Activated CD4-positive, alpha-beta memory T cell treated with anti-CD3 and anti-CD28 coated beads for 36 hours (primary cell): ENCODE measurements around the gene SELENOF. TPM values are rescaled to one million over a fixed set of nuclear protein-coding genes. Genes with fewer than 3 reads are reported as not detected.
A peak's percentile ranks its signal among the peaks of the same experiment; 100 is the strongest.

ENCODE experiments used
- CTCF ChIA-PET: fragments of 350-600 bp; sonication (Branson Sonifier 250); formaldehyde crosslinking; loops from one replicate; lab custom pipeline; 2021; ENCODE audit warnings: antibody characterized with exemption, inconsistent platforms; lab: Charles Lee
- POLR2A ChIA-PET: fragments of 350-600 bp; sonication (Branson Sonifier 250); formaldehyde crosslinking; loops from one replicate; lab custom pipeline; 2021; ENCODE audit warnings: antibody characterized with exemption; lab: Charles Lee
- DNase-seq: peaks from one replicate; pipeline ENCODE4 v3.0.0-alpha.2; 2020
- H3K27ac Mint-ChIP-seq: one replicate; pipeline ENCODE4 v1.8.0; 2021; ENCODE audit warnings: mixed read lengths
- H3K27me3 Mint-ChIP-seq: one replicate; pipeline ENCODE4 v1.8.0; 2021; ENCODE audit warnings: mixed read lengths
- H3K36me3 Mint-ChIP-seq: one replicate; pipeline ENCODE4 v1.8.0; 2021; ENCODE audit warnings: mixed read lengths
- H3K4me1 Mint-ChIP-seq: one replicate; pipeline ENCODE4 v1.8.0; 2021; ENCODE audit warnings: low read depth, mixed read lengths
- H3K4me3 Mint-ChIP-seq: one replicate; pipeline ENCODE4 v1.8.0; 2021; ENCODE audit warnings: mild to moderate bottlenecking, mixed read lengths
- H3K9me3 Mint-ChIP-seq: one replicate; pipeline ENCODE4 v1.8.0; 2021; ENCODE audit warnings: mixed read lengths
- intact Hi-C: fragments of 100-400 bp; cut with micrococcal nuclease; formaldehyde crosslinking; loops from one replicate; pipeline ENCODE4 v1.15.1; 2023
- total RNA-seq, 2 experiments: library from RNA; stranded (reverse); gene quantifications; one replicate each; pipeline ENCODE4 v1.2.3, GENCODE V29; 2021

The SELENOF gene
- total RNA-seq, 2 experiments from 2014 or later = 127 to 139 TPM

GRCh38 chr1:86852782-86853408 lies 61.0 kb downstream of the SELENOF start:
- H3K36me3 Mint-ChIP-seq = no peaks in the 10 kb centered on the region
- H3K9me3 Mint-ChIP-seq = no peaks in the 10 kb centered on the region
- H3K4me3 Mint-ChIP-seq = no peak overlapping the region
- no peaks in the 10 kb centered on the region for H3K4me1 Mint-ChIP-seq
- DNase-seq = no peak
- POLR2A ChIA-PET = no interaction called here
- no peak overlapping the region for H3K27ac Mint-ChIP-seq
- intact Hi-C loops = no loop called here
- CTCF ChIA-PET = no interaction called here
- no peaks in the 10 kb centered on the region for H3K27me3 Mint-ChIP-seq

- H3K27me3 Mint-ChIP-seq = no peaks in the 10 kb centered on the region
- no peaks in the 10 kb centered on the region for H3K9me3 Mint-ChIP-seq
These were observed 61.6 kb downstream of the SELENOF start for GRCh38 chr1:86852289-86852688.

GRCh38 chr1:86849756-86850155 lies 64.2 kb downstream of the SELENOF start:
- POLR2A ChIA-PET = no interaction called here
- Mint-ChIP-seq H3K4me1 (no peaks in the 10 kb centered on the region), H3K4me3 (no peak overlapping the region), H3K36me3 (no peaks in the 10 kb centered on the region), H3K27me3 (no peaks in the 10 kb centered on the region), H3K27ac (no peak overlapping the region), H3K9me3 (no peaks in the 10 kb centered on the region)
- intact Hi-C loops = no loop called here
- CTCF ChIA-PET = no interaction called here
- DNase-seq = no peak

More at GRCh38 chr1:86852289-86852688, 61.6 kb downstream of the SELENOF start:
- ChIA-PET CTCF (no interaction called here), POLR2A (no interaction called here)
- intact Hi-C loops = no loop called here
- Mint-ChIP-seq H3K4me3 (no peak overlapping the region), H3K36me3 (no peaks in the 10 kb centered on the region), H3K4me1 (no peaks in the 10 kb centered on the region), H3K27ac (no peak overlapping the region)
- DNase-seq = no peak

GRCh38 chr1:86848654-86849053 lies 65.3 kb downstream of the SELENOF start:
- no peak overlapping the region for H3K27ac Mint-ChIP-seq
- H3K27me3 Mint-ChIP-seq = no peaks in the 10 kb centered on the region
- ChIA-PET CTCF (no interaction called here), POLR2A (no interaction called here)
- H3K4me3 Mint-ChIP-seq = no peak overlapping the region
- no peaks in the 10 kb centered on the region for H3K9me3 Mint-ChIP-seq
- intact Hi-C loops = no loop called here
- no peaks in the 10 kb centered on the region for H3K4me1 Mint-ChIP-seq
- H3K36me3 Mint-ChIP-seq = no peaks in the 10 kb centered on the region
- DNase-seq = no peak

GRCh38 chr1:86846164-86846647 lies 67.7 kb downstream of the SELENOF start:
- H3K4me1 Mint-ChIP-seq = no peaks in the 10 kb centered on the region
- H3K4me3 Mint-ChIP-seq = no peak overlapping the region
- H3K36me3 Mint-ChIP-seq = no peaks in the 10 kb centered on the region
- DNase-seq = no peak
- POLR2A ChIA-PET = no interaction called here
- intact Hi-C loops = no loop called here
- no peaks in the 10 kb centered on the region for H3K27me3 Mint-ChIP-seq
- CTCF ChIA-PET = interaction anchor here (1.0 to 1.7 kb wide), 3 partner anchors 13 to 237 kb away, joined by 3 to 9 read pairs (median 3); no protein-coding TSS in a partner anchor
- no peak overlapping the region for H3K27ac Mint-ChIP-seq
- H3K9me3 Mint-ChIP-seq = no peaks in the 10 kb centered on the region

- Mint-ChIP-seq H3K36me3 (no peaks in the 10 kb centered on the region), H3K27ac (no peak overlapping the region), H3K4me1 (no peaks in the 10 kb centered on the region), H3K27me3 (no peaks in the 10 kb centered on the region), H3K9me3 (no peaks in the 10 kb centered on the region), H3K4me3 (no peak overlapping the region)
- no peak for DNase-seq
- POLR2A ChIA-PET = no interaction called here
- intact Hi-C loops = no loop called here
- CTCF ChIA-PET = interaction anchor here (1.0 kb wide), 3 partner anchors 12 to 238 kb away, joined by 3 to 5 read pairs (median 3); no protein-coding TSS in a partner anchor
These were observed 68.4 kb downstream of the SELENOF start for GRCh38 chr1:86845514-86845913.

GRCh38 chr1:86841116-86841515 lies 72.8 kb downstream of the SELENOF start:
- no peak for DNase-seq
- POLR2A ChIA-PET = no interaction called here
- intact Hi-C loops = no loop called here
- Mint-ChIP-seq H3K27me3 (no peaks in the 10 kb centered on the region), H3K27ac (no peak overlapping the region), H3K4me3 (no peak overlapping the region), H3K36me3 (no peaks in the 10 kb centered on the region), H3K9me3 (no peaks in the 10 kb centered on the region), H3K4me1 (no peaks in the 10 kb centered on the region)
- CTCF ChIA-PET = no interaction called here

GRCh38 chr1:86833461-86834215 lies 80.3 kb downstream of the SELENOF start:
- peak; percentile 62 for DNase-seq
- Mint-ChIP-seq H3K27ac (no peak overlapping the region), H3K36me3 (no peaks in the 10 kb centered on the region), H3K4me3 (no peak overlapping the region), H3K9me3 (no peaks in the 10 kb centered on the region), H3K4me1 (peaks cover 5% of the 10 kb centered on the region), H3K27me3 (peaks cover 2% of the 10 kb centered on the region)
- POLR2A ChIA-PET = no interaction called here
- intact Hi-C loops = loop anchor here (1.0 to 5.0 kb wide), 3 partner anchors 132 to 251 kb away; no protein-coding TSS in a partner anchor
- CTCF ChIA-PET = interaction anchor here (0.6 to 4.0 kb wide), 24 partner anchors 9 to 454 kb away, joined by 3 to 111 read pairs (median 4); partner anchors contain the start of genes HS2ST1 and SELENOF

GRCh38 chr1:86832433-86832832 lies 81.5 kb downstream of the SELENOF start:
- POLR2A ChIA-PET = no interaction called here

GRCh38 chr1:86829321-86829720 lies 84.6 kb downstream of the SELENOF start:
- Mint-ChIP-seq H3K27ac (no peak overlapping the region), H3K36me3 (no peaks in the 10 kb centered on the region), H3K9me3 (no peaks in the 10 kb centered on the region), H3K27me3 (peaks cover 2% of the 10 kb centered on the region), H3K4me3 (no peak overlapping the region), H3K4me1 (peaks cover 5% of the 10 kb centered on the region)
- intact Hi-C loops = no loop called here
- no peak for DNase-seq
- ChIA-PET CTCF (interaction anchor here (3.7 kb wide), 1 partner anchor 255 kb away, joined by 26 read pairs; no protein-coding TSS in a partner anchor), POLR2A (no interaction called here)

More at GRCh38 chr1:86832433-86832832, 81.5 kb downstream of the SELENOF start:
- DNase-seq = no peak
- Mint-ChIP-seq H3K4me3 (no peak overlapping the region), H3K9me3 (no peaks in the 10 kb centered on the region), H3K36me3 (no peaks in the 10 kb centered on the region), H3K4me1 (peaks cover 5% of the 10 kb centered on the region), H3K27ac (no peak overlapping the region), H3K27me3 (peaks cover 2% of the 10 kb centered on the region)
- CTCF ChIA-PET = interaction anchor here (1.7 to 4.0 kb wide), 2 partner anchors 34 to 251 kb away, joined by 4 to 111 read pairs; no protein-coding TSS in a partner anchor
- intact Hi-C loops = loop anchor here (5.0 kb wide), 1 partner anchor 195 kb away; no protein-coding TSS in a partner anchor

GRCh38 chr1:86828024-86828423 lies 85.9 kb downstream of the SELENOF start:
- H3K9me3 Mint-ChIP-seq = no peaks in the 10 kb centered on the region
- intact Hi-C loops = no loop called here
- H3K36me3 Mint-ChIP-seq = no peaks in the 10 kb centered on the region
- no peak for DNase-seq
- H3K4me3 Mint-ChIP-seq = no peak overlapping the region
- no peak overlapping the region for H3K27ac Mint-ChIP-seq
- ChIA-PET CTCF (interaction anchor here (3.7 kb wide), 1 partner anchor 256 kb away, joined by 26 read pairs; no protein-coding TSS in a partner anchor), POLR2A (no interaction called here)
- H3K27me3 Mint-ChIP-seq = no peaks in the 10 kb centered on the region
- H3K4me1 Mint-ChIP-seq = no peaks in the 10 kb centered on the region

GRCh38 chr1:86826856-86827255 lies 87.1 kb downstream of the SELENOF start:
- ChIA-PET POLR2A (no interaction called here), CTCF (interaction anchor here (3.7 kb wide), 1 partner anchor 257 kb away, joined by 26 read pairs; no protein-coding TSS in a partner anchor)
- intact Hi-C loops = no loop called here
- H3K36me3 Mint-ChIP-seq = no peaks in the 10 kb centered on the region
- no peaks in the 10 kb centered on the region for H3K9me3 Mint-ChIP-seq
- DNase-seq = no peak
- no peaks in the 10 kb centered on the region for H3K4me1 Mint-ChIP-seq
- H3K27ac Mint-ChIP-seq = no peak overlapping the region
- H3K27me3 Mint-ChIP-seq = peaks cover 2% of the 10 kb centered on the region
- H3K4me3 Mint-ChIP-seq = no peak overlapping the region
